Measurements from ENCODE around the gene PHLDA1. TPM values are rescaled to one million over a fixed set of nuclear protein-coding genes. Genes with fewer than 3 reads are reported as not detected.

PHLDA1 gene
- total and polyA plus RNA-seq, 2 of the 13 experiments (the other 11 are each of a cell fraction or from before 2014, with no cell fraction given), result 33.8 to 41.0 TPM

DNA sequence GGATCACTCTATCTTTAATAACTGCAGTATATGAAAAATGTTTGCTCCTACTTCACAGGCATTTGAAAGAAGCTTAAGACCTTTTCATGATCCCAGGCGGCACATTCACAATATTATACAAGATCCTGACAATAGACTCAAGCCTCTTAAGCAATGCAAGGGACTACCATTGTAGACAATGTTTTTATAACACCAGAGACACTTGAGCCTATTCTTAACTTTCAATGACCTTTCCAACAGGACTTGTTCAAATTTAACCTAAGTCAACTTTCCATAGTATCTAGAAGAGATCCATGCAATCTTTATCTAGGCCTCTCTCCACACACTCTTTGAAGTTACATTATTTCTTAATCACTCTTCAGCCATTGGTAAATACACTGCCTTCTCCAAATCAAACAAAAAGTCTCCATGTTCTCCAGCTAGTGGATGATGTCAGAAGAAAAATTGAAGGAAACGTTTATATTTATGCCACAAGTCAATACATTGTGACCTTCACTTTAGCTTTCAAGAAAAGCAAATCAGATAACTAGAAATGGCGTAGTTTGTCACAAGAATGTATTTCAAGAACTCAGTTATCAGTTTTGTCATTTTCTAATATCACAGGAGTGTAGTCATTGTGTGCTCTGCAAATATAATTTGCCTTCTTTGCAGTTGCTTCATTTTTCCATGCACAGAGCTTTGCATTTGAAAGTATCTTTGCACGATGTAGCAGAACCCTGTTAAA, 41.2 kb downstream of the PHLDA1 start (continued):
- TF ChIP-seq, protein P1, sequence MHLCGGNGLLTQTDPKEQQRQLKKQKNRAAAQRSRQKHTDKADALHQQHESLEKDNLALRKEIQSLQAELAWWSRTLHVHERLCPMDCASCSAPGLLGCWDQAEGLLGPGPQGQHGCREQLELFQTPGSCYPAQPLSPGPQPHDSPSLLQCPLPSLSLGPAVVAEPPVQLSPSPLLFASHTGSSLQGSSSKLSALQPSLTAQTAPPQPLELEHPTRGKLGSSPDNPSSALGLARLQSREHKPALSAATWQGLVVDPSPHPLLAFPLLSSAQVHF (CRISPR knock-in tag; IDR thresholded peaks at IDR 0.05), result no peak
- TF ChIP-seq GZF1 (CRISPR knock-in tag; IDR thresholded peaks at IDR 0.05) (no peak), XBP1 (CRISPR knock-in tag; IDR thresholded peaks at IDR 0.05) (no peak), ZNF205 (CRISPR knock-in tag; IDR thresholded peaks at IDR 0.05) (0 out of 2 replicates have a peak, but pooled peaks have one; percentile 79), SAP130 (CRISPR knock-in tag; IDR thresholded peaks at IDR 0.05; ENCODE audit: low read depth) (peak; percentile 87), SOX6 (IDR thresholded peaks at IDR 0.05) (no peak), SOX6 (CRISPR knock-in tag; IDR thresholded peaks at IDR 0.05) (peak; percentile 99), POLR2G (IDR thresholded peaks at IDR 0.05; ENCODE audit: low read depth, low read length) (no peak), PHF21A (CRISPR knock-in tag; IDR thresholded peaks at IDR 0.05) (peak; percentile 80), TBL1XR1 (IDR thresholded peaks at IDR 0.05; ENCODE audit: borderline replicate concordance, low read length, partially characterized antibody) (peak; percentile 97), ATF1 (CRISPR knock-in tag; IDR thresholded peaks at IDR 0.05) (peak; percentile 83), TGIF2 (CRISPR knock-in tag; IDR thresholded peaks at IDR 0.05) (peak; percentile 78), ZNF616 (CRISPR knock-in tag; IDR thresholded peaks at IDR 0.05; ENCODE audit: low read depth) (no peak), FOXO1 (CRISPR knock-in tag; IDR thresholded peaks at IDR 0.05) (peak; percentile 84), ZSCAN9 (CRISPR knock-in tag; IDR thresholded peaks at IDR 0.05; ENCODE audit: borderline replicate concordance) (peak; percentile 73; the same call in 1 of the 2 replicates), ZNF296 (CRISPR knock-in tag; conservative IDR thresholded peaks at IDR 0.05) (no peak), ZNF136 (CRISPR knock-in tag; IDR thresholded peaks at IDR 0.05; ENCODE audit: low read depth) (no peak; the same call in 1 of the 2 replicates), ZNF878 (CRISPR knock-in tag; IDR thresholded peaks at IDR 0.05) (peak; percentile 64; the same call in 1 of the 2 replicates), ZC3H13 (CRISPR knock-in tag; IDR thresholded peaks at IDR 0.05) (no peak), HMG20A (CRISPR knock-in tag; IDR thresholded peaks at IDR 0.05; ENCODE audit: borderline replicate concordance) (peak; percentile 98), KAT8 (CRISPR knock-in tag; IDR thresholded peaks at IDR 0.05) (peak; percentile 77), MZF1 (CRISPR knock-in tag; IDR thresholded peaks at IDR 0.05; ENCODE audit: borderline replicate concordance) (no peak), ZNF747 (CRISPR knock-in tag; IDR thresholded peaks at IDR 0.05; ENCODE audit: borderline replicate concordance) (no peak; the same call in 1 of the 2 replicates), FOXP1 (IDR thresholded peaks at IDR 0.05) (no peak), FOXP1 (CRISPR knock-in tag; IDR thresholded peaks at IDR 0.05) (peak; percentile 91)
- TF ChIP-seq, protein P2, sequence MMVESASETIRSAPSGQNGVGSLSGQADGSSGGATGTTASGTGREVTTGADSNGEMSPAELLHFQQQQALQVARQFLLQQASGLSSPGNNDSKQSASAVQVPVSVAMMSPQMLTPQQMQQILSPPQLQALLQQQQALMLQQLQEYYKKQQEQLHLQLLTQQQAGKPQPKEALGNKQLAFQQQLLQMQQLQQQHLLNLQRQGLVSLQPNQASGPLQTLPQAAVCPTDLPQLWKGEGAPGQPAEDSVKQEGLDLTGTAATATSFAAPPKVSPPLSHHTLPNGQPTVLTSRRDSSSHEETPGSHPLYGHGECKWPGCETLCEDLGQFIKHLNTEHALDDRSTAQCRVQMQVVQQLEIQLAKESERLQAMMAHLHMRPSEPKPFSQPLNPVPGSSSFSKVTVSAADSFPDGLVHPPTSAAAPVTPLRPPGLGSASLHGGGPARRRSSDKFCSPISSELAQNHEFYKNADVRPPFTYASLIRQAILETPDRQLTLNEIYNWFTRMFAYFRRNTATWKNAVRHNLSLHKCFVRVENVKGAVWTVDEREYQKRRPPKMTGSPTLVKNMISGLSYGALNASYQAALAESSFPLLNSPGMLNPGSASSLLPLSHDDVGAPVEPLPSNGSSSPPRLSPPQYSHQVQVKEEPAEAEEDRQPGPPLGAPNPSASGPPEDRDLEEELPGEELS (CRISPR knock-in tag; IDR thresholded peaks at IDR 0.05), result peak; percentile 91
- TF ChIP-seq, protein P3, sequence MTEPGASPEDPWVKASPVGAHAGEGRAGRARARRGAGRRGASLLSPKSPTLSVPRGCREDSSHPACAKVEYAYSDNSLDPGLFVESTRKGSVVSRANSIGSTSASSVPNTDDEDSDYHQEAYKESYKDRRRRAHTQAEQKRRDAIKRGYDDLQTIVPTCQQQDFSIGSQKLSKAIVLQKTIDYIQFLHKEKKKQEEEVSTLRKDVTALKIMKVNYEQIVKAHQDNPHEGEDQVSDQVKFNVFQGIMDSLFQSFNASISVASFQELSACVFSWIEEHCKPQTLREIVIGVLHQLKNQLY (CRISPR knock-in tag; IDR thresholded peaks at IDR 0.05), result peak; percentile 71
- TF ChIP-seq, protein P4, sequence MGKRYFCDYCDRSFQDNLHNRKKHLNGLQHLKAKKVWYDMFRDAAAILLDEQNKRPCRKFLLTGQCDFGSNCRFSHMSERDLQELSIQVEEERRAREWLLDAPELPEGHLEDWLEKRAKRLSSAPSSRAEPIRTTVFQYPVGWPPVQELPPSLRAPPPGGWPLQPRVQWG (CRISPR knock-in tag; IDR thresholded peaks at IDR 0.05; ENCODE audit: borderline replicate concordance, low read depth), result no peak
